LoVo (cell line): ENCODE data around the gene DHX8.

Source experiments
- DNase-seq: peaks from one replicate; pipeline ENCODE4 v3.0.0-alpha.2; 2016; ENCODE audit warnings: low spot score

Gene DHX8

DNA sequence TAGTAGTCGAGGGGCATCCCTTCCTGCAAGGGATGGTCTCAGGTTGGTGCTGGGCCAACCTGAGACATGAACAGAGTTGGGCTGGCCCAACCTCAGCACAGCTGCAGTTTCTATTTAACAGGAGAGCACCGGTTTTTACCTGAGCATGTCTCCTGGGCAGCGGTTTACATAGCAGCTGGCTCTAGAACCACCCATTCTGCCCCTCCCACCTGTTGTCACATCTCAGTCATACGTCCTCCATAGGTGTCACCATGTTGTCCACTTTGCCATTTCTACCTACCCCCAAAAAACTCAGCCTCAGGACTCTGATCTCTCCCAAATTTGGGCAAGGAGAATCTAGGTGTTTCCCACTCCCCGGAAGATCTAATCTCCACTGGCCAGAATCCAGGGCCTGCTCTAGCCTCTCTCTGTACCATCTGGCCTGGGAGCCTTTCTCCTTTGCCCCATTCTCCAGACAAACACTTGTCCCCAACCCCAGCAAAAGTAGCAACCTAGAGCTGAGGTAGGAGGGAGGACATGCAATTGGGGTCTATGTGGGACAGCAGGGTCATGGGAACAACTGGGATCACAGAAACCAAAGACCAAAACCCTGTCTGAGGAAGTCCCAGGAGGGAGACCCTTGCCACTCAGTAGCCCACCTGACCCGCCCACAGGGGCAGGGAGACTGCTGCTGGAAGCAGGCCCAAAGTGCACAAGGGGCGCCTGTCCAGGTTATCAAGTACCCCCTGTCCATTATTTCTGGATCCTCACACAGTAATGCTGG lies 43.3 kb downstream of the DHX8 start:
- no peak for DNase-seq

DNA sequence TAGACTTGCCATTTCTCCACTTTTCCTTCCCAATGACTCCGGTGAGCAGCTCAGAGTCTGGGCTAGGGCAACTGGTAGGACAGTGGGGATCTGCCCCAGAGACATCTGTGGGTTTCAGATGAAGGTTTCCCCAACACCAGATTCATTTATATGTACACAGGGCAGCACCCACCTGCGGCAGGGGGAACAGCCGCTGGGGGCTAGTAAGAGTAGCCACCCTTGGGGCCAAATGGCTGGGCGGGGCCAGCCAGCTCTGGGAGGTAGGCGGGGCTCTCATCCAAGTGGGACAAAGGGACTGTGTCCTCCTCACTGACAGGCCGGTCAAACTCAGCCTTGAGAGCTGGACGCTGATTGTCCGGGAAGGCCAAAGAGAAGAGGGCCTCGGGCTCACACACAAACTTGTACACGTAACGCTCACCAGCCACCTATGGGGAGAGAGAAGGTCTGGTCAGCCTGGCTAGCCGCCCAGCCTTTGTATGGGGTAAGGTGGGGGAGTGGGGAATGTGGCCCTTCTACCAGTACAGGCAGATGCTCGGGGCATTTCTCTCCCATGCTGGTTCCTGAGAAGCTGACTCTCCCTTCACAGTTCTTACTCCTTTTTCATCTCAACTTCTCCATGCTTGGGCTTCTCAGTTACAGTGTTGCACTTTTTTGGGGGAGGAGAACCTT lies 44.7 kb downstream of the DHX8 start:
- no peak for DNase-seq

DNA sequence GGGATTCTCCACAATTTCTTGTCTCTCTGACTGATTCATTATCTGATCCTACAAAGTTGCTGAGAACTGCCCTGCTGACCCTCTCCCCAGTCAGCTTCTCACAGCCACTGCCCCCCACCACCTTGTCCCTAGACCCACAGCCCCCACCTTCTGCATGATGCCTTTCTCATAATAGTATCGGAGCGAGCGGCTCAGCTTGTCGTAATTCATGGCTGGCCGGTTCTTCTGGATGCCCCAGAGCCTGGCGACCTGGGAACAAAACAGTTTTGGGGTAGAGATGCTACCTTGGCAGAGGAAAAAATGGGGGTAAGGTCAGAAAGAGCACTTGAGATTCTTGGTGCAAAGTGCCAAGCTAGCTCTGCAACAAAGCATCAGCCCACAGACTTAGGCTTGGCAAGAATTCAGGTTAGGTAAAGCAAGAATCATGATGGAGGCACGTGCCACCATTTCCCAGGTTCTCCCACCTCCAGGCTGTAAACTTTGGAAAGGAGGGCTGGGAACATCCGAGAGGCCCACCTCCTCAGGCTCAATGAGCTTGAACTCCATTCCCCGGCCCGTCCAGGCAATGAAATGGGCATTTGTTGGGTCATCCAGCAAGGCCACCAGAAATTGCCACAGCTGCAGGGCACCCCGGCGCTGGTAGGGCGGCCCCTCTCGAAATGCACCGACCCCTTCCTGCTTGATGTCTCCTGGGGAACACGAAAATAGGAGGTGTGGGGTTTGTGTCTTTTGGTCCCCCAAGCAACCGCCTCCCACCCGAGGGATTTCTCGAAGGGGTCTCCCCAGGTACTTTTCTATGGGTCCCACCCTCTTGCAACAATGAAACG lies 45.4 kb downstream of the DHX8 start:
- DNase-seq, result no peak

DNA sequence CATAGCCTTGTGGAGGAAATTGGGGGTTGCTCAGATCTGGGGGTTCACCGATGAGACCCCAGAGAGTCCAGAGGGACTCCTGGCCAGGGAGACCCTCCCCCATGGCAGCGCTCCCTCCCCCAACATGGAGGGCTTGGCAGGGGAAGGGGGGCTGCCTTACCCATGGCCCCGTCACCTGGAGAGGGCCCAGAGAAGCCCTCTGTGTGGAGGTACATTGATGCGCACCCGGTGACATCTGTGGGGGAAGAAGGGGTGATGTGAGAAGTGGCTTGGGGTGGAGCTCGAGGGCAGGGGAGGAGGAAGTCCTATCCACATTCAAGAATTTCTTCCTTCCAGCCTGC lies 46.1 kb downstream of the DHX8 start:
- DNase-seq, result no peak

GRCh38 chr17:43530288-43531081 lies 46.7 kb downstream of the DHX8 start:
- no peak for DNase-seq

DNA sequence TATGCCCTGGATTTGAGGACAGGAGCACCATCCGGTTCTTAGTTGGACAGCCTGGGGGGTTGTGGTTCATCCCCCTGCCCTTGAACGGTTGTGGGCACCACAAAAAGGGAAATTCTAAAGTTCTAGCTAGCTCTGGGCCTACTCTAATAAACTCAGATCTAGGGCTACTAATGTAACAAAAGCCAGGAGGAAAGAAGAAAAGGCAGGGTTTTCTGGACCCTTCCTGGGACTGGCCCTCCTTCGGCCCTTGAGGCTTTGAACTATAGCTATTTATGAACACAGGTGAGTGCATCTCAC lies 47.3 kb downstream of the DHX8 start:
- DNase-seq, result no peak

GRCh38 chr17:43531955-43532354 lies 48.2 kb downstream of the DHX8 start:
- DNase-seq, result no peak

DNA sequence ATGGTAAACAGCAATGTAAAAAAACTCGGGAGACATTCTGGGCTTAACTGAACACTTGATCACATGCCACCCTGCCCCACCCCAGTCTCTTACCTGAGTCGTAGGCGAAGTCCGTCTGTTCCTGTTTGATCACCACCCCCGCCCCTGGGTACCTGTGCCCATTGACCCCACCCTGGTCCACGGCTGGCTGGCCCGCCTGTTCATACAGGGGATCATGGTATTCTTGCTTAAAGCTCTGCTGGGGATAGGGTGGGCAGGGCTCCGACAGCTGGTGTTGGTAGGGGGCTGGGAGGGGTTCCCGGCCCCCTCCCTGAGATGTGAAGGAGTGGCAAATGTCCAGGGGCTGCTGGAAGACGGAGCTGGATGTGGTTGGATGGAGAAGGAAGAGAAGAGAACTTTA lies 48.8 kb downstream of the DHX8 start:
- no peak for DNase-seq

DNA sequence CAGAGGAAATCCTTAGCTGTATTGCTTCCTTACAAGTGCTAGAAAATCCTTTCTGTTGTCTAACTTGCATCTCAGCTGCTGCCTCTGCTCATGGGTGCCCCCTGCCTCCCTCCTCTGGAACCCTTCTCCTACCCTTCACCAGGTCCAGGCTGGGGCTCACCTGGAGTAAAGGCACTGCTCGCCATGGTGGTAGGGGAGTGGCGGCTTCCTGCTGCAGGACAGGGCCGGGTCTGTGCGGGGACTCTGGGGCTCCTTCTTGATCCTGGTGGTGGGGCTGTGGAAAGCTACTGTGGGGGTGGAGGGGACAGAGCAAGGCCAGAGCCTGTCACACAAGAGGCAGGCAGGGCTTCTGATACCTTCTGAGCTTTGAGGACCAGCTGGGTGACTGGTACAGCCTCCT lies 49.9 kb downstream of the DHX8 start:
- DNase-seq, result no peak

DNA sequence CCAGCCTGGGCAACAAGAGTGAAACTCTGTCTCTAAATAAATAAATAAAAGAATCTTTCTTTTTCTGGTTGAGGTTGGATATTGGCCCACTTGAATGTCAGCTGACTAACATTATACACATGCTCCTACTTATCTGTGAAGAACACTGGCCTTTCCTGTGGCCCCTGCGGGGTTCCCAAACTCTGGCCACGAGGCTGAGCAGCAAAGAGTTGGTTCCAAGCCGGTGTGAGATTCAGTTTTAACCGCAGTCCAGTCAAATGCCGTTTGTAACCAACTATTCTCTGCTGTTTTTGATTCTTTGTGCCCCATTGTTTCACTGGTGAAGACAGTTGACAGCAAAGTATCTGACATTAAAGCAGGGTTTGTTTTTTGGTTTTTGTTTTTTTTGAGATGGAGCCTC lies 51.1 kb downstream of the DHX8 start:
- no peak for DNase-seq

DNA sequence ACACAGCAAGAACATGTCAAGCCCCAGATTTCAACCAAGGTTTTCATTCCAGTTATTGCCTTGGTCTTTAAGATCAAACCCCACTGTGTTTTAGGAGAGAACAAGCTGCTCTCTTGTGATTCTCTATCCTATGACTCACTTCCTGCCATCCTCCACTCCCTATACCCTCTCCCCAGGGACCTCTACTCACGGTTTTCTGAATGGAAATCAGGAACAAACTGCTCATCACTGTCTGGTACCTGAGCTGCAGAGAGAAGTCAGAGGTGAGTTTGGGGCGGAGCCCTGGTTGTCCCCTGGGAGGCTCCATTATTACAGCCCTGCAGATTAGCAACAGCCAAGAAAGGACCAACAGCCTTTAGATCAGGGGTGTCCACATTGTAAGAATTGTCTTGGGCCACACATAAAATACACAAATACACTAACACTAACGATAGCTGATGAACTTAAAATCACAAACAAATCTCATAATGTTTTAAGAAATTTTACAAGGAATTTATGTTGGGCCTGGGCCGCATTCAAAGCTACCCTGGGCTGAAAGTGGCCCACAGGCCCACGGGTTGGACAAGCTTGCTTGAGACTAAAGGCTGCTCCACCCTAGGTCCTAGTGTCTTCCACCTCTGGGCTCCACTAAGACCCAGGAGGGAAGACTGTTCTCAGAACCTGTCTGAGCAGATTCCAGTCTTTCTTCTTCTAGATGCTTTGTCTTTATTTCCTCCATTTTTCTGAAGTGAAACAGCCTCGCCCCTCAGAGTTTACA lies 52.6 kb downstream of the DHX8 start:
- DNase-seq, result no peak

GRCh38 chr17:43540821-43541674 lies 57.3 kb downstream of the DHX8 start:
- no peak for DNase-seq

GRCh38 chr17:43542859-43543258 lies 59.1 kb downstream of the DHX8 start:
- no peak for DNase-seq

DNA sequence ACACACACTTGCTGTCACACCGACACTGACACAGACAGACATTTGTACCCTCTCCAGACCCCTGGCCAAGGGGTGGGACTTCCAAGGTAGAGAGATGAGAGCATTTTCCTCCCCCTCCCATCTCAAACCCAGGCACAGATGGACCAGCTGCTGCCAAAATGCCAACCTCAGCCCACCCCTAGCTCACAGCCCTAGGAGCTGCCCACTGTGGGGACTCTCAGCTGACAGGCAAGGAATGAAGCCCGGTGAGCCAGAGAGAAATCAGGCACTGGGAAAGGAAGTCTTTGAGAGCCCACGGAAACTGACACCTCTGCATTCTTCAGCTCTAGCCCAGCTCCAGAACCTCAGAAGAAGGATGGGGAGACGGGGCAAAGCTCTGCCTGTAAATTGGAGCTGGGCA lies 59.5 kb downstream of the DHX8 start:
- DNase-seq, result no peak

- no peak for DNase-seq
Measured at GRCh38 chr17:43543771-43544575, 60.2 kb downstream of the DHX8 start.

- DNase-seq, result no peak
Measured at GRCh38 chr17:43545383-43545632, 61.5 kb downstream of the DHX8 start.

- peak; percentile 92 for DNase-seq
Measured at GRCh38 chr17:43546319-43547188, 62.8 kb downstream of the DHX8 start, which contains the start of gene ETV4. ETV4 (minus strand) TSS chr17:43546340; CDS start chr17:43545617, 723 bp downstream.

- DNase-seq, result no peak
Measured at GRCh38 chr17:43547189-43547550, 63.4 kb downstream of the DHX8 start.

GRCh38 chr17:43547659-43548256 lies 64.0 kb downstream of the DHX8 start:
- peak; percentile 37 for DNase-seq
